Smooth muscle cell (in vitro differentiated cells): Measurements from ENCODE around the gene MTHFR. TPM values are rescaled to one million over a fixed set of nuclear protein-coding genes. Genes with fewer than 3 reads are reported as not detected.
A peak's percentile ranks its signal among the peaks of the same experiment; 100 is the strongest.

Source experiments
- DNase-seq: peaks from one replicate; lab custom pipeline; 2025; ENCODE audit not compliant: unreplicated experiment; lab: John Stamatoyannopoulos, UW
- H2AFZ ChIP-seq: fragments of 200-600 bp; sonication (generic); 2 replicates; pipeline ENCODE4 v1.6.0; 2016; ENCODE audit warnings: antibody characterized with exemption, low read depth, mild to moderate bottlenecking
- H3F3A ChIP-seq: fragments of 200-600 bp; sonication (generic); 2 replicates; pipeline ENCODE4 v1.6.0; 2017; ENCODE audit warnings: antibody characterized with exemption, low read depth
- H3K27ac ChIP-seq: fragments of 200-600 bp; sonication (generic); 2 replicates; pipeline ENCODE4 v1.5.1; 2016; ENCODE audit warnings: low read depth, mild to moderate bottlenecking
- H3K27me3 ChIP-seq: fragments of 200-600 bp; sonication (generic); 2 replicates; pipeline ENCODE4 v1.6.1; 2016; ENCODE audit warnings: low read depth, mild to moderate bottlenecking
- H3K36me3 ChIP-seq: fragments of 200-600 bp; sonication (generic); 2 replicates; pipeline ENCODE4 v1.5.1; 2016; ENCODE audit warnings: low read depth
- H3K4me1 ChIP-seq: fragments of 200-600 bp; sonication (generic); 2 replicates; pipeline ENCODE4 v1.5.1; 2016; ENCODE audit warnings: low read depth
- H3K4me2 ChIP-seq: fragments of 200-600 bp; sonication (generic); 2 replicates; pipeline ENCODE4 v1.6.0; 2016; ENCODE audit warnings: mild to moderate bottlenecking
- H3K4me3 ChIP-seq: fragments of 200-600 bp; sonication (generic); 2 replicates; pipeline ENCODE4 v1.5.1; 2016; ENCODE audit warnings: mild to moderate bottlenecking
- H3K79me2 ChIP-seq: fragments of 200-600 bp; sonication (generic); 2 replicates; pipeline ENCODE4 v1.6.0; 2016; ENCODE audit warnings: low read depth, mild to moderate bottlenecking
- H3K9ac ChIP-seq: fragments of 200-600 bp; sonication (generic); 2 replicates; pipeline ENCODE4 v1.6.0; 2016; ENCODE audit warnings: low read depth
- H3K9me3 ChIP-seq: fragments of 200-600 bp; sonication (generic); replicated peaks from 2 replicates; pipeline ENCODE4 v1.5.1; 2016; ENCODE audit warnings: low read depth
- H4K20me1 ChIP-seq: fragments of 200-600 bp; sonication (generic); 2 replicates; pipeline ENCODE4 v1.6.0; 2016; ENCODE audit warnings: low read depth
- WGBS: methylation state at CpG from one replicate; pipeline ENCODE4 v1.1.7; 2016; ENCODE audit warnings: low lambda C conversion rate; 5-methylcytosine and 5-hydroxymethylcytosine counted together
- polyA plus RNA-seq: library from polyadenylated mRNA; unstranded; fragments of >200 nt; fragmentation: Nextera tagmentation; extraction: Ambion mirVana; gene quantifications from 2 replicates; pipeline ENCODE4 v1.2.1, GENCODE V29; 2016
- total RNA-seq: library from RNA; depleted of rRNA; stranded (reverse); fragments of >200 nt; gene quantifications from 2 replicates; pipeline ENCODE4 v1.2.3, GENCODE V29; 2014
- TF ChIP-seq, protein P1 (sequence below): fragments of 200-600 bp; sonication (generic); IDR thresholded peaks from 2 replicates; pipeline ENCODE4 v1.5.1; 2017; ENCODE audit warnings: borderline replicate concordance, mild to moderate bottlenecking, antibody characterized with exemption; ENCODE audit not compliant: insufficient read depth, poor library complexity, severe bottlenecking

The MTHFR gene
- total and polyA plus RNA-seq, 2 experiments from 2014 or later = 6.1 to 15.2 TPM

DNA sequence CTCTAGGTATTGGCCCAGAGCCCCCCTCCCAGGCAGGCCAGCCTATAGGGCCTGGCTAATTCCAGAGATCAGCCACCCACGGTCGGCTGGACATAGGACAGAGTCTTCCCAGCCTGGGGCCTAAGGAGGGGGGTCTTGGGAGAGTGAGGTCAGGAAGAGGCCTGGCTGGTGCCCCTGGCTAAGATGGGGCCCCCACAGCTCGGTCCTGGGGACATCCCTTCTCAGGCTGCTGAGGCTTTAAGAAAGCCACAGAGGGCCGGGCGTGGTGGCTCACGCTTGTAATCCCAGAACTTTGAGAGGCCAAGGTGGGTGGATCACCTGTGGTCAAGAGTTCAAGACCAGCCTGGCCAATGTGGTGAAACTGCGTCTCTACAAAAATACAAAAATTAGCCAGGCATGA, 41.2 kb downstream of the MTHFR start:
- Histone ChIP-seq H2AFZ (no peak overlapping the region), H3K36me3 (no peaks in the 10 kb centered on the region), H3K9me3 (no peaks in the 10 kb centered on the region), H4K20me1 (no peaks in the 10 kb centered on the region), H3K27me3 (peaks cover 24% of the 10 kb centered on the region), H3K79me2 (no peaks in the 10 kb centered on the region), H3K4me2 (no peak overlapping the region), H3K4me1 (peaks cover 4% of the 10 kb centered on the region), H3K27ac (no peak overlapping the region), H3K4me3 (no peak overlapping the region), H3F3A (no peaks in the 10 kb centered on the region), H3K9ac (no peak overlapping the region)
- 60% methylated on average over 7 of the region's 7 CpGs for WGBS
- TF ChIP-seq, protein P1, sequence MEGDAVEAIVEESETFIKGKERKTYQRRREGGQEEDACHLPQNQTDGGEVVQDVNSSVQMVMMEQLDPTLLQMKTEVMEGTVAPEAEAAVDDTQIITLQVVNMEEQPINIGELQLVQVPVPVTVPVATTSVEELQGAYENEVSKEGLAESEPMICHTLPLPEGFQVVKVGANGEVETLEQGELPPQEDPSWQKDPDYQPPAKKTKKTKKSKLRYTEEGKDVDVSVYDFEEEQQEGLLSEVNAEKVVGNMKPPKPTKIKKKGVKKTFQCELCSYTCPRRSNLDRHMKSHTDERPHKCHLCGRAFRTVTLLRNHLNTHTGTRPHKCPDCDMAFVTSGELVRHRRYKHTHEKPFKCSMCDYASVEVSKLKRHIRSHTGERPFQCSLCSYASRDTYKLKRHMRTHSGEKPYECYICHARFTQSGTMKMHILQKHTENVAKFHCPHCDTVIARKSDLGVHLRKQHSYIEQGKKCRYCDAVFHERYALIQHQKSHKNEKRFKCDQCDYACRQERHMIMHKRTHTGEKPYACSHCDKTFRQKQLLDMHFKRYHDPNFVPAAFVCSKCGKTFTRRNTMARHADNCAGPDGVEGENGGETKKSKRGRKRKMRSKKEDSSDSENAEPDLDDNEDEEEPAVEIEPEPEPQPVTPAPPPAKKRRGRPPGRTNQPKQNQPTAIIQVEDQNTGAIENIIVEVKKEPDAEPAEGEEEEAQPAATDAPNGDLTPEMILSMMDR = no peak
- DNase-seq = no peak

GRCh38 chr1:11764115-11764514, 41.6 kb downstream of the MTHFR start:
- Histone ChIP-seq H3K9me3 (no peaks in the 10 kb centered on the region), H3F3A (no peaks in the 10 kb centered on the region), H2AFZ (no peak overlapping the region), H3K9ac (no peak overlapping the region), H4K20me1 (no peaks in the 10 kb centered on the region), H3K79me2 (no peaks in the 10 kb centered on the region), H3K4me1 (peaks cover 4% of the 10 kb centered on the region), H3K27me3 (peaks cover 24% of the 10 kb centered on the region), H3K36me3 (no peaks in the 10 kb centered on the region), H3K4me2 (no peak overlapping the region), H3K27ac (no peak overlapping the region), H3K4me3 (no peak overlapping the region)
- DNase-seq = no peak
- TF ChIP-seq, protein P1 = no peak
- WGBS = 84% methylated on average over 3 of the region's 3 CpGs

GRCh38 chr1:11761988-11762406, 43.8 kb downstream of the MTHFR start, which contains the start of gene C1orf167:
TSS of gene C1orf167 (plus strand) at chr1:11762193. CDS start at chr1:11764401, 2,208 bp downstream.
- Histone ChIP-seq H3K79me2 (no peaks in the 10 kb centered on the region), H3K9ac (no peak within 1 kb of the TSS), H3K27ac (no peak within 1 kb of the TSS), H3K4me3 (no peak within 1 kb of the TSS), H3K4me2 (peak within 1 kb of the TSS; percentile 49), H3K27me3 (peaks cover 24% of the 10 kb centered on the region), H3K9me3 (no peaks in the 10 kb centered on the region), H4K20me1 (no peaks in the 10 kb centered on the region), H3F3A (no peaks in the 10 kb centered on the region), H3K36me3 (no peaks in the 10 kb centered on the region), H2AFZ (no peak within 1 kb of the TSS), H3K4me1 (peaks cover 4% of the 10 kb centered on the region)
- TF ChIP-seq, protein P1 = no peak
- no peak for DNase-seq
- WGBS = 12% methylated on average over 18 of the region's 29 CpGs

DNA sequence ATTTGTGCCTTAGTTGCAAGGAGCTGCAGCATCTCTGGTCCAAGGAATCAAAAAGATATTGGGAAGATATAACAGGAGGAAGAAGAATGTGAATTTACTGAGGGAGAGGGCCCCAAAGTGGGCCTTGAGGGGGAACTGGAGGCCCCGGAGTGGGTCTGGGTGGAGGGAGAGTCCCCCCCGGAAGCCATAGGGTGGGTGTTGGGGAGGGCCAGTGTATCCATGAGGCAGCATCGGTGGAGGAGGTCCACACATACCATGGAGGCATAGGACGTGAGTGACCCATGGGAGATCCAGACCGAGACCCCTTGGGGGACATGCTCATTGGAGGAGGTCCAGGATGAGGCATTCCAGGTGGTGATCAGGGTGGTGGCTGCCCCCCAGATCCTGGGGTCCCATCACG, 44.5 kb downstream of the MTHFR start:
- no peak overlapping the region for H2AFZ ChIP-seq

More for the DNA sequence above, 44.5 kb downstream of the MTHFR start:
- Histone ChIP-seq H4K20me1 (no peaks in the 10 kb centered on the region), H3K4me2 (no peak overlapping the region), H3K36me3 (no peaks in the 10 kb centered on the region), H3K27me3 (peaks cover 24% of the 10 kb centered on the region), H3K4me3 (no peak overlapping the region), H3K9me3 (no peaks in the 10 kb centered on the region), H3K27ac (no peak overlapping the region), H3F3A (no peaks in the 10 kb centered on the region), H3K4me1 (peaks cover 4% of the 10 kb centered on the region), H3K9ac (no peak overlapping the region), H3K79me2 (no peaks in the 10 kb centered on the region)
- 96% methylated on average over 6 of the region's 6 CpGs for WGBS
- TF ChIP-seq, protein P1 = no peak
- no peak for DNase-seq
